ENCODE data around the gene TUBE1. TPM values are rescaled to one million over a fixed set of nuclear protein-coding genes. Genes with fewer than 3 reads are reported as not detected.

TUBE1 gene
- total RNA-seq, 2 experiments from 2014 or later, result 28.2 to 30.8 TPM

DNA sequence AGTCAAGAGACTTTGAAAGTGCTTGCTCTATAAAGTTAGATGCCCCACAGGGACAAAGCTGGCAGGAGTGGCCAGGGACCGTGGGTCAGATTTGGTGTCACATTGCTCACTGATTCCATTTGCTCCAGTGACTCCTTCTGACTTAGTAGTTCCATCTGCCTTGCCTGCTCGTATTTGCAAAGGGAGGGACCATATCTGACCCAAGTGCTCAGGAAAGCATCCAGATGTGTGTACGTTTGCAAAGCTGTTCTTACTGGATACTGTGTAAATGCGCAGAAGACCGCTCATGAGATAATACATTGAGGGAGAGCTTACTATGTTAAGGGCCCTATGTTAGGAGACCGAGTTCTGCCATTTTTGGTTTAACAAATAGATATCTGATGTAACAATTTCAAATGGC is 54.6 kb downstream of the TUBE1 start:
- Histone ChIP-seq H3K9me3 (ENCODE audit: control insufficient read depth in 1 of 2, insufficient read depth in 1 of 2, low read length in 2 of 2) (no peaks in the 10 kb centered on the region), H3K36me3 (ENCODE audit: insufficient read depth, low read length) (no peaks in the 10 kb centered on the region), H3K27me3 (ENCODE audit: control insufficient read depth in 1 of 2, insufficient read depth in 2 of 2, low read length in 2 of 2) (no peaks in the 10 kb centered on the region), H3K27ac (ENCODE audit: low read depth in 1 of 2, low read length in 2 of 2) (no peak overlapping the region), H3K4me1 (ENCODE audit: insufficient read depth, low read length) (peaks cover 60% of the 10 kb centered on the region), H3K4me3 (ENCODE audit: low read length) (no peak overlapping the region)
- Mint-ChIP-seq H3K27me3 (no peaks in the 10 kb centered on the region), H3K4me1 (ENCODE audit: low read depth) (peaks cover 87% of the 10 kb centered on the region), H3K27ac (no peak overlapping the region), H3K36me3 (ENCODE audit: low read depth) (peaks cover 5% of the 10 kb centered on the region), H3K9me3 (peaks cover under 1% of the 10 kb centered on the region), H3K4me3 (no peak overlapping the region)
- DNase-seq (no peak), ATAC-seq (ENCODE audit: poor library complexity) (no peak)
- intact Hi-C loops (cut with DNase I, micrococcal nuclease), result no loop called here
- POLR2A ChIA-PET, result interaction anchor here (1.6 to 2.0 kb wide), 2 partner anchors 10 to 22 kb away, joined by 4 to 7 read pairs; no protein-coding TSS in a partner anchor
- TF ChIP-seq, protein P1, sequence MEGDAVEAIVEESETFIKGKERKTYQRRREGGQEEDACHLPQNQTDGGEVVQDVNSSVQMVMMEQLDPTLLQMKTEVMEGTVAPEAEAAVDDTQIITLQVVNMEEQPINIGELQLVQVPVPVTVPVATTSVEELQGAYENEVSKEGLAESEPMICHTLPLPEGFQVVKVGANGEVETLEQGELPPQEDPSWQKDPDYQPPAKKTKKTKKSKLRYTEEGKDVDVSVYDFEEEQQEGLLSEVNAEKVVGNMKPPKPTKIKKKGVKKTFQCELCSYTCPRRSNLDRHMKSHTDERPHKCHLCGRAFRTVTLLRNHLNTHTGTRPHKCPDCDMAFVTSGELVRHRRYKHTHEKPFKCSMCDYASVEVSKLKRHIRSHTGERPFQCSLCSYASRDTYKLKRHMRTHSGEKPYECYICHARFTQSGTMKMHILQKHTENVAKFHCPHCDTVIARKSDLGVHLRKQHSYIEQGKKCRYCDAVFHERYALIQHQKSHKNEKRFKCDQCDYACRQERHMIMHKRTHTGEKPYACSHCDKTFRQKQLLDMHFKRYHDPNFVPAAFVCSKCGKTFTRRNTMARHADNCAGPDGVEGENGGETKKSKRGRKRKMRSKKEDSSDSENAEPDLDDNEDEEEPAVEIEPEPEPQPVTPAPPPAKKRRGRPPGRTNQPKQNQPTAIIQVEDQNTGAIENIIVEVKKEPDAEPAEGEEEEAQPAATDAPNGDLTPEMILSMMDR (IDR thresholded peaks at IDR 0.05), result no peak
- CTCF ChIA-PET, result interaction anchor here (2.9 kb wide), 1 partner anchor 23 kb away, joined by 7 read pairs; no protein-coding TSS in a partner anchor

DNA sequence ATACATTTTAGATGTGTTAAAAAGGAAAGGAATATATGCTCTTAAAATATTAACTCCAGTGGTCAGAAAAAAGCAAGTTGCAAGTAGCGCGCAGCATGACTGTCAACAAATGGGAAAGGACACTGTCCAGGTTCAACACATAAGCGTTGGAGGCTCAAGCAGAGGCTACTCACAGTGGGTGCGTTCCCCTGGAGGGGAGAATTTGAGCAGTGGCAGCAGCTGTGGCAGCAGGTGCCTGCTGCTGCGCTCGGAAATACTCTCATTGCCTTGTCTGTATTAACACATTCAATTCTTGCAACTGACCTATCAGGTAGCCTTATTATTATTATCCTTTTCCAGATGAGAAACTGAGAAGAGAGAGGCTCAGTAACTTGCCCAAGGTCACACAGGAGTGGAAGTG is 55.3 kb downstream of the TUBE1 start:
- peaks cover 88% of the 10 kb centered on the region for H3K4me1 Mint-ChIP-seq (ENCODE audit: low read depth)
- CTCF ChIA-PET, result interaction anchor here (1.3 to 2.9 kb wide), 2 partner anchors 11 to 22 kb away, joined by 4 to 7 read pairs; no protein-coding TSS in a partner anchor

DNA sequence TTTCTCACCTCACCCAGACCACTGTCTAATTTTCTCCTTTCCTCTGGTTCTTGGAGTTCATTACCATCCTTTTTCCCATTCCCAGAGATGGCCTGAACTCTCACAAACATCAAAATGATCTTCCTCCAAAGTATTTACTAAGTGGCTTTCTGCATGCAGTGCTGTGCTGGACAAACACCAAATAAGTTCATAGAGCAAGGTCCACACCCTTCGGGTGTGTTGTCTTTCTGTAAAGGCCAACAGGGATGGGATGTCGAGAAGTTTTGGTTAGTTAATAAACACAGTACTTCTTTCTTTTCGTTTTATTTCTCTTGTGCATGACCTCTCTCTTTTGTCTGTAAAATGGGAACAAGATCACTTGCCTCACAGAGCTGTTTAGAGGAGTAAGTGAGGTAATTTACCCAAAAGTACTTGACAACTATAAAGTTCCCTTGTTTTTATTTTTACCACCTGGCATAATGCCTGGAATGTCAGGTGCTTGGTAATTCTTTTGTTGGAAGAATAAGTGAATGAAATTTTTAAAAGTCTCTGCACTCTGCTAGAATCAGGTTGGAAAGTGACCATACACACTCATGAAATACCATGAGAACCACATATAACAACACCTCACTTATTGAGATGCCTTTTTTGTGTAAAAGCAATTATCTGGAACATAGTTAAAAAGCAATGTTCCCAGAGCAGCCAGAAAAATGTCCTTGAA is 56.2 kb downstream of the TUBE1 start:
- H3K4me3 Mint-ChIP-seq, result peak overlapping the region; percentile 21
- H3K27ac ChIP-seq (ENCODE audit: low read depth in 1 of 2, low read length in 2 of 2), result no peak overlapping the region
- no peaks in the 10 kb centered on the region for H3K36me3 ChIP-seq (ENCODE audit: insufficient read depth, low read length)
- peaks cover 7% of the 10 kb centered on the region for H3K36me3 Mint-ChIP-seq (ENCODE audit: low read depth)
- TF ChIP-seq, protein P1 (IDR thresholded peaks at IDR 0.05), result no peak
- intact Hi-C loops (cut with DNase I, micrococcal nuclease), result no loop called here
- H3K9me3 Mint-ChIP-seq, result peaks cover 2% of the 10 kb centered on the region
- H3K4me3 ChIP-seq (ENCODE audit: low read length), result no peak overlapping the region
- H3K9me3 ChIP-seq (ENCODE audit: control insufficient read depth in 1 of 2, insufficient read depth in 1 of 2, low read length in 2 of 2), result peaks cover 0 to 4% of the 10 kb centered on the region in 2 experiments
- DNase-seq (no peak), ATAC-seq (ENCODE audit: poor library complexity) (no peak)
- POLR2A ChIA-PET, result interaction anchor here (2.0 kb wide), 1 partner anchor 20 kb away, joined by 4 read pairs; no protein-coding TSS in a partner anchor
- CTCF ChIA-PET, result interaction anchor here (1.3 kb wide), 1 partner anchor 11 kb away, joined by 4 read pairs; no protein-coding TSS in a partner anchor
- peaks cover 73% of the 10 kb centered on the region for H3K4me1 ChIP-seq (ENCODE audit: insufficient read depth, low read length)
- no peaks in the 10 kb centered on the region for H3K27me3 Mint-ChIP-seq
- peak overlapping the region; percentile 93 for H3K27ac Mint-ChIP-seq
- H3K27me3 ChIP-seq (ENCODE audit: control insufficient read depth in 1 of 2, insufficient read depth in 2 of 2, low read length in 2 of 2), result no peaks in the 10 kb centered on the region
- H3K4me1 Mint-ChIP-seq (ENCODE audit: low read depth), result peaks cover 87% of the 10 kb centered on the region

More for the DNA sequence above, 55.3 kb downstream of the TUBE1 start:
- Histone ChIP-seq H3K9me3 (ENCODE audit: control insufficient read depth in 1 of 2, insufficient read depth in 1 of 2, low read length in 2 of 2) (peaks cover 0 to 4% of the 10 kb centered on the region in 2 experiments), H3K4me1 (ENCODE audit: insufficient read depth, low read length) (peaks cover 66% of the 10 kb centered on the region), H3K27ac (ENCODE audit: low read depth in 1 of 2, low read length in 2 of 2) (no peak overlapping the region), H3K27me3 (ENCODE audit: control insufficient read depth in 1 of 2, insufficient read depth in 2 of 2, low read length in 2 of 2) (no peaks in the 10 kb centered on the region), H3K4me3 (ENCODE audit: low read length) (no peak overlapping the region), H3K36me3 (ENCODE audit: insufficient read depth, low read length) (no peaks in the 10 kb centered on the region)
- DNase-seq (no peak), ATAC-seq (ENCODE audit: poor library complexity) (no peak)
- peaks cover 7% of the 10 kb centered on the region for H3K36me3 Mint-ChIP-seq (ENCODE audit: low read depth)
- H3K27ac Mint-ChIP-seq, result peak overlapping the region; percentile 93
- H3K4me3 Mint-ChIP-seq, result no peak overlapping the region
- H3K27me3 Mint-ChIP-seq, result no peaks in the 10 kb centered on the region
- intact Hi-C loops (cut with DNase I, micrococcal nuclease), result no loop called here
- POLR2A ChIA-PET, result interaction anchor here (2.0 kb wide), 1 partner anchor 21 kb away, joined by 4 read pairs; no protein-coding TSS in a partner anchor
- TF ChIP-seq, protein P1 (IDR thresholded peaks at IDR 0.05), result no peak
- peaks cover 2% of the 10 kb centered on the region for H3K9me3 Mint-ChIP-seq
